Fibroblast of the aortic adventitia (primary cell): ENCODE results near the gene HOXB5. TPM values are rescaled to one million over a fixed set of nuclear protein-coding genes. Genes with fewer than 3 reads are reported as not detected.

Experiments
- DNase-seq: peaks from one replicate; pipeline ENCODE4 v3.0.0-alpha.2; 2010; ENCODE audit warnings: low read depth
- H3K4me3 ChIP-seq: 2 replicates; pipeline ENCODE4 v1.5.1; 2011; ENCODE audit warnings: low read depth, mild to moderate bottlenecking, control low read depth, low read length, moderate library complexity
- CTCF ChIP-seq: IDR thresholded peaks from 2 replicates; pipeline ENCODE4 v1.5.1; 2011; ENCODE audit warnings: mild to moderate bottlenecking, low read length, control low read depth, inconsistent platforms; ENCODE audit not compliant: insufficient read depth
- total RNA-seq: library from RNA; depleted of rRNA; stranded (reverse); fragments of >200 nt; gene quantifications from 2 replicates; pipeline ENCODE4 v1.2.3, GENCODE V29; 2012; ENCODE audit warnings: low replicate concordance

Gene HOXB5
- total RNA-seq, 1 donor, result 0.27 TPM

GRCh38 chr17:48579471-48579759 lies 14.2 kb downstream of the HOXB5 start:
- DNase-seq, result no peak
- H3K4me3 ChIP-seq, result peak overlapping the region; percentile 77
- TF ChIP-seq CTCF, result no peak

GRCh38 chr17:48578616-48579470 lies 14.7 kb downstream of the HOXB5 start:
- TF ChIP-seq CTCF, result no peak
- peak overlapping the region; percentile 77 for H3K4me3 ChIP-seq
- DNase-seq, result peak; percentile 54

DNA sequence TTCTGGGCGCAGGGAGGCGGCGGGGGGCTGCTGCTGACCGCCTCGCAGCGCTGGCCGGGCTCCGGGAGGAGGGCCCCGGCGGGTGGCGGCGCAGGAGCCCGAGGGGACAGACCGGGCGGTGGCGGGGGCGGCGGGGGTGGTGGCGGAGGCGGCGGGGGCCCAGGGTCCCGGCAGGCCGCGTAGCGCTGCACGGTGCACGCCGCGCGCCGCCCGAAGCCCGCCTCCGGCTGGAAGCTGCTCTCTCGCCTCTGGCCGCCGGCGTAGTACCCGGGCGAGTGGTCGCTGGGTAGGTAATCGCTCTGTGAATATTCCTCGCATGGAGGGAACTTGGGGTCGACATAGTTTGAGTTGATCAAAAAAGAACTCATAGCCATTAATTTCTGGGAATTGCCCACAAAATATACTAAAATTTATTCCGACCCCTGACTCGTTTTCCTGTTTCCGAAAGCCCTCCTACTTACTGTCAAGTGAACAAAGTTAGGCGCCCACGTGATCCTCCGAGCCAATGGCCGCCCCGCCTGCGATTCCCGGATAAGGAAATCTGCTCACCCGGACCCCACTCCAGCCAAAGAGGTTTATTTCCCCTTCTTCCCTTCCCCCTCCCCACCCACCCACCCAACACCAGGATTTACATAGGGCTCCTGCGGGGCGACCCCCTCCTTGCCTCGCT lies 15.5 kb downstream of the HOXB5 start, which contains the start of gene HOXB4:
Gene HOXB4 (minus strand): TSS at position 405 of the 670 bp plus-strand sequence. CDS start 31 bp downstream, at position 374.
- peak; percentile 85 for DNase-seq
- no peak for TF ChIP-seq CTCF
- H3K4me3 ChIP-seq, result peak within 1 kb of the TSS; percentile 77

GRCh38 chr17:48577330-48577945 lies 16.1 kb downstream of the HOXB5 start:
- no peak for TF ChIP-seq CTCF
- peak; percentile 81 for DNase-seq
- peak overlapping the region; percentile 77 for H3K4me3 ChIP-seq

DNA sequence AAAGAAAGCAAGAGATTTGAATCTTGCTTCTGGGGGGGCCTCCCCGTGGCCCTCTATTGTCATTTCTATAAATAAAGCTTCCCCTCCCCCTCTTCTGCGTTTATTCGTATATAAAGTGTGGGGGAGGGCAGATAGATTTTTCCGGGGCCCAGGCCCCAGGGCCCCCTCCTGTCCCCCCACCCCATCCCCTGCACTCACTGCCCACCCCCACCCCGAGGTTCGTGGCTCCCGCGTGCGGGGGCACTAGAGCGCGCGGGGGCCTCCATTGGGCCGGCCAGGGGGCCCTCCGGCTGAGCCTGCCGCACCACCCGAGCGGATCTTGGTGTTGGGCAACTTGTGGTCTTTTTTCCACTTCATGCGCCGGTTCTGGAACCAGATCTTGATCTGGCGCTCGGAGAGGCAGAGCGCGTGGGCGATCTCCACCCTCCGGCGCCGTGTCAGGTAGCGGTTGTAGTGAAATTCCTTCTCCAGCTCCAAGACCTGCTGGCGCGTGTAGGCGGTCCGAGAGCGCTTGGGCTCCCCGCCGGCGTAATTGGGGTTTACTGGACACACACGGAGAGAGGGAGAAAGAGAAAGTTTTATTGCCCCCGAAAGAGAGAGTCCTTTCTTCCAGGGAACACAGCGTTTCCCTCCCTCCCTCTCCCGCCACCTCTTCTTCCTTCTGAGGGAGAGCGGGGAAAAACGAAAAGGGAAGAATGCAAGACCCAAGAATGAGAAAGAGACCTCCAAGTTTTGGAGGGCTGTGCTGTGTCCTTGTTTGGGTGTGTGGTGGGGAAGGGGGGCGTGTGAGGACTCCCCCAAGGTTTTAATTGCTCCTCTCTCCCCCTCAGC lies 16.9 kb downstream of the HOXB5 start:
- DNase-seq, result peak; percentile 84
- no peak for TF ChIP-seq CTCF
- peak overlapping the region; percentile 77 for H3K4me3 ChIP-seq

DNA sequence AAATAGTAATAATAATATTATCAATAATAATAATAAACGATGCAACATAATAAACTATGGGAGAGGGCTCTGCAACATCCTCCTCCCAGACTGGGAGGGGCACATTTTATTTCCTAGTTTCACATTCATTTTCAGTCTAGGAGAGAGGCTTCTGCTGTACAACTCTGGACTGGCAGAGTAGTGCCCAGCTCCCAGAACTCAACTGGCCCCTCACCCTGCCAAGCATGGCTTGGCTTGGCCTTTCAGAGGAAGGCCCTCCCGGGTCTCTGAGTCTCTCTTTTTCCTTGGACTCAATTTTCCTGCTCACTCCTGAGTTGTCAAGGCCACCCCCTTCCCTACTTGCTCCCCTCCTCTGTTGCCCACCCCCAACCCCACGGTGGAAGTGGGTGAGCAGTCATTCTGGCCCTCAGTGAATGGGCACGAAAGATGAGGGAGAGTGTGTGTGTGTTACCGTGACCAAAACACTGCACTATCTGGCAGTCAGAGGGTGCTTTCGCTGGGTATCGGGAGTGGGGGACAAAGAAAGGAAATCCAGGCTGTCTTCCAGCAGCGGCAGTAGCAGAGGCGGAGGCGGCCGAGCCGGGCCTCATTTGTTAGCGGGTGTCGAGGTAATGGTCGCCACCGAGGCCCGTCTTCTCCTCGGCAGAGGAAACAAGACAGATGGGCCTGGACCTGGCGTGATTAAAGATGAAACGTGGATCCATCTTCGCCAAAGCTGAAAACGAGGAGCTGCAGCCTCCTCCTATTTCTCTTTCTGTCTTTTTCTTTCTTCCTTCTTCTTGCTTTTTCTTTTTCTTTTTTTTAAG lies 17.7 kb downstream of the HOXB5 start:
- TF ChIP-seq CTCF, result no peak
- H3K4me3 ChIP-seq, result peak overlapping the region; percentile 56
- peak; percentile 70 for DNase-seq
